Activated naive CD4-positive, alpha-beta T cell treated with anti-CD3 and anti-CD28 coated beads, Interleukin-2, amount 10 ng/mL, durations not matched to agents 7 days and 5 days (primary cell): Measurements from ENCODE around the gene AFF3.

Experiments used
- CTCF ChIA-PET: fragments of 350-600 bp; sonication (Branson Sonifier 250); formaldehyde crosslinking; loops from one replicate; lab custom pipeline; 2021; ENCODE audit warnings: antibody characterized with exemption; lab: Charles Lee
- DNase-seq: peaks from one replicate; pipeline ENCODE4 v3.0.0-alpha.2; 2020
- H3K27ac Mint-ChIP-seq: one replicate; pipeline ENCODE4 v1.8.0; 2021; ENCODE audit warnings: mild to moderate bottlenecking, moderate library complexity, mixed read lengths
- H3K27me3 Mint-ChIP-seq: one replicate; pipeline ENCODE4 v1.8.0; 2021; ENCODE audit warnings: mild to moderate bottlenecking, mixed read lengths
- H3K36me3 Mint-ChIP-seq: one replicate; pipeline ENCODE4 v1.8.0; 2021; ENCODE audit warnings: mixed read lengths
- H3K4me1 Mint-ChIP-seq: one replicate; pipeline ENCODE4 v1.8.0; 2021; ENCODE audit warnings: mixed read lengths
- H3K4me3 Mint-ChIP-seq: one replicate; pipeline ENCODE4 v1.8.0; 2021; ENCODE audit warnings: mild to moderate bottlenecking, moderate library complexity, mixed read lengths
- H3K9me3 Mint-ChIP-seq: one replicate; pipeline ENCODE4 v1.8.0; 2021; ENCODE audit warnings: mixed read lengths

The AFF3 gene

GRCh38 chr2:99809259-99809900, 333.0 kb downstream of the AFF3 start:
- H3K27ac Mint-ChIP-seq: no peak overlapping the region
- no peaks in the 10 kb centered on the region for H3K36me3 Mint-ChIP-seq
- H3K27me3 Mint-ChIP-seq: peaks cover 3% of the 10 kb centered on the region
- DNase-seq: no peak
- no peak overlapping the region for H3K4me3 Mint-ChIP-seq
- CTCF ChIA-PET: interaction anchor here (0.7 kb wide), 1 partner anchor 24 kb away, joined by 3 read pairs; no protein-coding TSS in a partner anchor
- no peaks in the 10 kb centered on the region for H3K9me3 Mint-ChIP-seq
- no peaks in the 10 kb centered on the region for H3K4me1 Mint-ChIP-seq

DNA sequence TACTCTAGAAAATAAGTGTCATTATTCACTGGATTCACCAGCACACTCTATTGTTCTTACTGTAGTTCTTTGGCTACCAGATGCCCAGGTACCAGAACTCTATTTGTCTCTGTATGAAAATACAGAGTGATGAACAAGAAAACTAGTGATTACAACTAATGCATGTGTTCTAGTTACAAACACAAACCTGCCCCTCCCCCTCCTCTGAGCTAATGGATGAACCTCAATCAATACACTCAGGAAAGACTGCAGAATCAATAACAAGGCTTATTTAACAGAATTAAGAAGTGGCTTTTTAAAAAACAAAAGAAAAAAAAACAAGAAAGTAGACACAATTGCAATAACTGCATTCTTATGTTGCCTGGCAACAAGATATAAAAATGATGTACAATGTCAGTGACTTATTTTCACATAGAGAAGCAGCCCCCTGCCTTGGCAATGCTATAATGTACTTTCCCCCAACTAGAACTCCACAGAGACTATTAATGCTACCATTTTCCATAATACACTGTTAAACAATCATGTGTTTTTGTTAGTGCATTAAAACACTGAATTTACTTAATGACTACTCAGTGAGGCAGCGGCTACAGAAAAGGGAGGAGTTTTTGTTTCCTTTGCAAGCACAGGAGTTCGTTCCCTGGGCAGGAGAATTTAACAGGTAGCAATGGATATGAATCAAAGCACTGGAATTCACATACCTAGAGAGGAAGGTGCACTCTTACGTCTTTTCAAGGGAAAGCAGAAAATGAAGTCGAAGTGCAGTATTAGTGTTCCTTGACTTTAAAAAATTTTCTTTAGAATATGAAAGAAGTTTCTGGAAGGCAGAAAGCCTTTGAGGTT, 333.8 kb downstream of the AFF3 start:
- Mint-ChIP-seq H3K4me3 (no peak overlapping the region), H3K9me3 (no peaks in the 10 kb centered on the region), H3K4me1 (no peaks in the 10 kb centered on the region), H3K36me3 (no peaks in the 10 kb centered on the region), H3K27me3 (no peaks in the 10 kb centered on the region), H3K27ac (no peak overlapping the region)
- CTCF ChIA-PET: no interaction called here
- DNase-seq: no peak

GRCh38 chr2:99806758-99807157, 335.6 kb downstream of the AFF3 start:
- Mint-ChIP-seq H3K9me3 (no peaks in the 10 kb centered on the region), H3K36me3 (no peaks in the 10 kb centered on the region), H3K4me1 (no peaks in the 10 kb centered on the region), H3K27me3 (no peaks in the 10 kb centered on the region), H3K27ac (no peak overlapping the region), H3K4me3 (no peak overlapping the region)
- CTCF ChIA-PET: no interaction called here
- no peak for DNase-seq

DNA sequence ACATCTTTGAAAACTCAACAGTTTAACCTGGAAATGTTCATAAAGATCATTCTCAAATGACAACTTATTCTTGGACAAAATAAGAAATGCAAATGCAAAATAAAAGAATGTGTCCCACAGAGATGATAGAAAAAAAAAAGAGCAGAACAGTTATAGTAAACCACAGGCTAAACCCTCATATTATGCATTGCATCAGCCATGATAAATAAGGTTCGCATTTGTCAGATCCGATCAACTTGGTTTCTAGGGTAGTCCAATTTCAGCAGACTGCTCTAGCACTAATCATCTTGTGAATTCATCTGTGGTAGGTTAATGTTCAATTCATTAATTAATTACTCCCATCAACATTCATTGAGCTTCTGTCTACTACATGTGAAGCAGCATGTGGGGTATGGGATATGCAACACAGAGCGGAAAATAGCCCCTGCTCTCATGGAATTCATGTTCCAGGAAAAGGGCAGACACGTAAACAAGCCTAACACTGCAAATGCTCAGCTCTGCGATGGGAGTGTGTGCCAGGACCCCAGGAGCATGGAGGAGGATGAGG, 336.4 kb downstream of the AFF3 start:
- no peaks in the 10 kb centered on the region for H3K27me3 Mint-ChIP-seq
- H3K9me3 Mint-ChIP-seq: no peaks in the 10 kb centered on the region
- H3K4me1 Mint-ChIP-seq: no peaks in the 10 kb centered on the region
- no peak for DNase-seq
- no peak overlapping the region for H3K4me3 Mint-ChIP-seq
- H3K27ac Mint-ChIP-seq: no peak overlapping the region
- H3K36me3 Mint-ChIP-seq: no peaks in the 10 kb centered on the region
- CTCF ChIA-PET: no interaction called here

DNA sequence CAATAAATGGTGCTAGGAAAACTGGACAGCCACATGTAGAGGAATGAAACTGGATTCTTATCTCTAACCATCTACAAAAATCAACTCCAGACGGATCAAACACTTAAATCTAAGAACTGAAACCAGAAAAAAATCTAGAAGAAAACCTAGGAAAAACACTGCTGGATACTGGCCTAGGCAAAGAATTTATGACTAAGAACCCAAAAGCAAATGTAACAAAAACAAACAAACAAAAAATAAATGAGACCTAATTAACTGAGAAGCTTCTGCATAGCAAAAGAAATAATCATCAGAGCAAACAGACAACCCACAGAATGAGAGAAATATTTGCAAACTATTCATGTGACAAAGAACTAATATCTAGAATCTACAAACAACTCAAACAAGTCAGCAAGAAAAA, 338.5 kb downstream of the AFF3 start:
- H3K9me3 Mint-ChIP-seq: no peaks in the 10 kb centered on the region
- no peak overlapping the region for H3K27ac Mint-ChIP-seq
- CTCF ChIA-PET: no interaction called here
- no peak overlapping the region for H3K4me3 Mint-ChIP-seq
- H3K27me3 Mint-ChIP-seq: no peaks in the 10 kb centered on the region
- no peaks in the 10 kb centered on the region for H3K4me1 Mint-ChIP-seq
- no peak for DNase-seq
- H3K36me3 Mint-ChIP-seq: no peaks in the 10 kb centered on the region

DNA sequence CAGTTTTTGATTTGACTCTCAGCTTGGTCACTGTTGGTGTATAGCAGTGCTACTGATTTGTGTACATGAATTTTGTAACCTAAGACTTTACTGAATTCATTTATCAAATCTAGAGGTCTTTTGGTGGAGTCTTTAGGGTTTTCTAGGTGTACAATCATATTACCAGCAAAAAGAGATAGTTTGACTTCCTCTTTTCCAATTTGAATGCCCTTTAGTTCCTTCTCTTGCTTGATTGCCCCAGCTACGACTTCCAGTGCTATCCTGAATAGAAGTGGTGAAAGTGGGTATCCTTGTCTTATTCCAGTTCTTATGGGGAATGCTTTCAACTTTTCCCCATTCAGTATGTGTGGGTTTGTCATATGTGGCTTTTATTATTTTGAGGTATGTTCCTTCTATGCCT, 339.7 kb downstream of the AFF3 start:
- DNase-seq: no peak
- Mint-ChIP-seq H3K9me3 (no peaks in the 10 kb centered on the region), H3K4me1 (no peaks in the 10 kb centered on the region), H3K27me3 (no peaks in the 10 kb centered on the region), H3K27ac (no peak overlapping the region), H3K4me3 (no peak overlapping the region), H3K36me3 (no peaks in the 10 kb centered on the region)
- CTCF ChIA-PET: interaction anchor here (0.6 kb wide), 1 partner anchor 239 kb away, joined by 3 read pairs; no protein-coding TSS in a partner anchor

DNA sequence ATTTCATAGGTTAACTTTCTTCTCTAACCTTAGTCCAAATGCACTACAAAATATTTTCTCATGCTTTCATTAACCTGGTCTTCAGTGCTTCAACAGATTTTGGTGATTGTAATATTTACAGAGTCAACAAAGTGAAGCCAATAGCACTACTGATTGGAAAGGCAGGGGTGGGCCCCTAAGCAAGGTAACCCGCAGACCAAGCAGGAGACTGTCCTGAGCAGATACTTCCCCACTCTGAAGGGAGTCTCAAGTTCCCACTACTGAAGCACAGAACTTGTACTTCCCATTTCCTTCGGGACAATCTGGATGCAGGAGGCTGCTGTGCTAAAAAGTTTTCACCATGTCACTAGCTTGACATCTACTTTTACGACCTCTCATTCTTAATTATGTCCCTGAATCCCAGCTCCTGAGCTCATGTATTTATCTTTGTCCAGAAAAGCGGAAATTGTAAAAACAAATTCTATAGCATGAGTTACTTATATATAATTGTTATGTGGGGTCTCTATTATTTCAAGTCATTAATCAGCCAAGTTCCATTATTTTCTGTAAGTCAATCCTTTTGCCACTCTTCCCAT, 341.0 kb downstream of the AFF3 start:
- Mint-ChIP-seq H3K36me3 (no peaks in the 10 kb centered on the region), H3K27ac (no peak overlapping the region), H3K27me3 (no peaks in the 10 kb centered on the region), H3K4me1 (no peaks in the 10 kb centered on the region), H3K4me3 (no peak overlapping the region), H3K9me3 (peaks cover 9% of the 10 kb centered on the region)
- DNase-seq: no peak
- CTCF ChIA-PET: no interaction called here

DNA sequence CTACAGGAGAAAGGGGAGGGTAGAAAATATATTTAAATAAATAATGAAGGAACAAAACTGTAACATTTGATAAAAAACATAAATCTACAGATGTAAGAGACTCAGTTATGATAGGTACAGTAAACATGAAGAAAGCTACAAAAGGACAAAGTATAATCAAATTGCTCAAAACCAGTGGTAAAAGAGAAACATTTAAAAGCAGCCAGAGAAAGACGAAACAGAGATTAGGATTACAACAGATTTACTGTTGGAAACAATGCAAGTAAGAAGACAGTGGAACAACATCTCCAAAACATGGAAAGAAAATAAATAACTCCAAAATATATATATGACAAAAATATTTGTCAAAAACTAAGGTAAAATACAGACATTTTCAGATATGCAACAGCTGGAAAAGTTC, 344.9 kb downstream of the AFF3 start:
- Mint-ChIP-seq H3K27ac (no peak overlapping the region), H3K36me3 (no peaks in the 10 kb centered on the region), H3K4me1 (no peaks in the 10 kb centered on the region), H3K4me3 (no peak overlapping the region), H3K9me3 (peaks cover 9% of the 10 kb centered on the region), H3K27me3 (no peaks in the 10 kb centered on the region)
- DNase-seq: no peak
- CTCF ChIA-PET: no interaction called here

- no peaks in the 10 kb centered on the region for H3K4me1 Mint-ChIP-seq
- CTCF ChIA-PET: no interaction called here
- H3K4me3 Mint-ChIP-seq: no peak overlapping the region
- H3K27ac Mint-ChIP-seq: no peak overlapping the region
- peaks cover 9% of the 10 kb centered on the region for H3K9me3 Mint-ChIP-seq
- no peak for DNase-seq
- no peaks in the 10 kb centered on the region for H3K27me3 Mint-ChIP-seq
- no peaks in the 10 kb centered on the region for H3K36me3 Mint-ChIP-seq
These were observed 348.0 kb downstream of the AFF3 start for GRCh38 chr2:99794414-99794813.

GRCh38 chr2:99793022-99793421, 349.4 kb downstream of the AFF3 start:
- DNase-seq: no peak
- no peaks in the 10 kb centered on the region for H3K36me3 Mint-ChIP-seq
- H3K27me3 Mint-ChIP-seq: no peaks in the 10 kb centered on the region
- no peak overlapping the region for H3K4me3 Mint-ChIP-seq
- CTCF ChIA-PET: no interaction called here
- H3K27ac Mint-ChIP-seq: no peak overlapping the region
- peaks cover 9% of the 10 kb centered on the region for H3K9me3 Mint-ChIP-seq
- H3K4me1 Mint-ChIP-seq: no peaks in the 10 kb centered on the region

- H3K4me1 Mint-ChIP-seq: no peaks in the 10 kb centered on the region
- H3K9me3 Mint-ChIP-seq: no peaks in the 10 kb centered on the region
- H3K4me3 Mint-ChIP-seq: no peak overlapping the region
- no peaks in the 10 kb centered on the region for H3K36me3 Mint-ChIP-seq
- no peaks in the 10 kb centered on the region for H3K27me3 Mint-ChIP-seq
- H3K27ac Mint-ChIP-seq: no peak overlapping the region
- DNase-seq: no peak
- CTCF ChIA-PET: no interaction called here
These were observed 352.5 kb downstream of the AFF3 start for GRCh38 chr2:99789849-99790248.

DNA sequence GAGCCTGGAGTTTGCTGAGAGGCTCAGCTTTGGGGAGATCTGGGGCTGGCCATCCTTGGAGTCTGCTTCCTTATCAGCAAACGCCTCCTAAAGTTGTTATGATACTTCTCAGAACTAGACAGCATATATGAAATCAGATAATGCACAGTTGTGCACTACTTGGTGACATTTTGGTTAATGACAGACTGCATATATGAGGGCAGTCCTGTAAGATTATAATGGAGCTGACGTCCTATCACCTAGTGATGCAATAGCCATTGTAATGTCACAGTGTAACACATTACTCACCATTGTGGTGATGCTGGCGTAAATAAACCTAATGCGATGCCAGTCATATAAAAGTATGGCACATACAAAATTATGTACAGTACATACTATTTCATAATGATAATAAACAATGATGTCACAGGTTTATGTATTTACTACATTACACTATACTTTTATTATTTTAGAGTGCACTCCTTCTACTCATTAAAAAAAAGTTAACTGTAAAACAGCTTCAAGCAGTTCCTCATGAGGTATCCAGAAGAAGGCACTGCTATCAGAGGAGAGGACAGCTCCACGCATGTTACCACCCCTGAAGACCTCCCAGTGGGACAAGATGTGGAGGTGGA, 354.5 kb downstream of the AFF3 start:
- H3K36me3 Mint-ChIP-seq: no peaks in the 10 kb centered on the region
- H3K4me1 Mint-ChIP-seq: no peaks in the 10 kb centered on the region
- H3K4me3 Mint-ChIP-seq: no peak overlapping the region
- no peaks in the 10 kb centered on the region for H3K27me3 Mint-ChIP-seq
- no peaks in the 10 kb centered on the region for H3K9me3 Mint-ChIP-seq
- no peak for DNase-seq
- CTCF ChIA-PET: no interaction called here
- no peak overlapping the region for H3K27ac Mint-ChIP-seq

GRCh38 chr2:99786636-99787390, 355.6 kb downstream of the AFF3 start:
- no peaks in the 10 kb centered on the region for H3K36me3 Mint-ChIP-seq
- no peaks in the 10 kb centered on the region for H3K9me3 Mint-ChIP-seq
- H3K4me1 Mint-ChIP-seq: no peaks in the 10 kb centered on the region

DNA sequence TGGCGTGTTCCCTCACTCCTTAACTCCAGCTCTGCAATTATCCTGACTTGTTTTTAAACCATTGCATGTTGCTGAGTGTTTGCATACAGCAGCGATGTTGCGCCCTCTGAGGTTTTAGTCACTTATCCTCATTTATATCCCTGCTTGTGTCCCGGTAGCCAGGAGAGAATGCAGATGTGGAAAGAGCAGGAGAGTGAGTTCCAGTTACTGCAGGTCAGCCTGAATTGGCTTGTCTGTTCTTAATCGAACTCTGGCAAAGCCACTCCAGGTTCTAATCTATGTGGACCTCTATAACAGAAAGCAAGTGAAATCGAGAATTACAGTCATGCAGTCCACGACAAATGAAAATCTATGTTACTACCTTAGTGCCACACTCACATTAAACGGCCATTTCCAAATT, 357.4 kb downstream of the AFF3 start:
- Mint-ChIP-seq H3K4me1 (no peaks in the 10 kb centered on the region), H3K27ac (no peak overlapping the region), H3K4me3 (no peak overlapping the region), H3K9me3 (no peaks in the 10 kb centered on the region), H3K36me3 (no peaks in the 10 kb centered on the region), H3K27me3 (no peaks in the 10 kb centered on the region)
- no peak for DNase-seq
- CTCF ChIA-PET: no interaction called here

More at GRCh38 chr2:99786636-99787390, 355.6 kb downstream of the AFF3 start:
- Mint-ChIP-seq H3K27me3 (no peaks in the 10 kb centered on the region), H3K4me3 (no peak overlapping the region), H3K27ac (no peak overlapping the region)
- CTCF ChIA-PET: no interaction called here
- no peak for DNase-seq
